HK-2 (cell line): ENCODE data around the gene HIVEP1.
"Not testable (repeated sequence)": the region's sequence is repeated elsewhere in the genome, so short reads cannot be mapped to it uniquely, and the experiment has no call there.

ENCODE experiments used
- DNase-seq: peaks from one replicate; pipeline ENCODE4 v3.0.0-alpha.2; 2018; ENCODE audit not compliant: unreplicated experiment

The HIVEP1 gene

DNA sequence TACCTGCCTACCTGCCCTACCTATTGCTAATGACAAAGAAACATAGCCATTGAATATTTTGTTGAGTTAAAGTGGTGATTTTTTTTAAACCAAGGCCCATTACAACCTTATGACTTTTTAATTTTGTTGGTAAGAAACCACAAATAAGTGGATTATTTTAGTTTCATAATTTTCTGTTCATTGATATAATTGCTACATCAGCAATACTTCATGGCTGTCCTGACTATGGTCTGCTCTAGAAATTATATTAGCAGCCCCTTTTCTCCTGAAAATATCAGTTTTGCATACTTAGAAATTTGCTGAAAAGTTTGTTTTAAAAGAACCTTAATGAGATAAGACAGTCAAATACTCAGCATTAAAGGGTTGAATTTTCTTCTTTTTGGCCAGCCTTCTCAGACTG lies 106.5 kb downstream of the HIVEP1 start:
- no peak for DNase-seq

GRCh38 chr6:12119085-12119588 lies 107.0 kb downstream of the HIVEP1 start:
- DNase-seq, result peak; percentile 14

DNA sequence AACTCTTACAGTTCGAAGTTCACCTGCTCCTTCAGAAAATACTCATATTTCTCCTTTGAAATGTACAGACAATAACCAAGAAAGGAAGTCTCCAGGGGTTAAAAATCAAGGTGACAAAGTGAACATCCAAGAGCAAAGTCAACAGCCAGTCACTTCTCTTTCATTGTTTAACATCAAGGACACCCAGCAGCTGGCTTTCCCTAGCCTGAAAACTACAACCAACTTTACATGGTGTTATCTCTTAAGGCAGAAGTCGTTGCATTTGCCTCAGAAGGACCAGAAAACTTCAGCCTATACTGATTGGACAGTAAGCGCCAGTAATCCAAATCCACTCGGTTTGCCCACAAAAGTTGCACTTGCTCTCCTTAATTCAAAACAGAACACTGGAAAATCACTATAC lies 113.3 kb downstream of the HIVEP1 start:
- DNase-seq, result no peak

- DNase-seq, result no peak
Observed at GRCh38 chr6:12126051-12126450, 113.9 kb downstream of the HIVEP1 start.

DNA sequence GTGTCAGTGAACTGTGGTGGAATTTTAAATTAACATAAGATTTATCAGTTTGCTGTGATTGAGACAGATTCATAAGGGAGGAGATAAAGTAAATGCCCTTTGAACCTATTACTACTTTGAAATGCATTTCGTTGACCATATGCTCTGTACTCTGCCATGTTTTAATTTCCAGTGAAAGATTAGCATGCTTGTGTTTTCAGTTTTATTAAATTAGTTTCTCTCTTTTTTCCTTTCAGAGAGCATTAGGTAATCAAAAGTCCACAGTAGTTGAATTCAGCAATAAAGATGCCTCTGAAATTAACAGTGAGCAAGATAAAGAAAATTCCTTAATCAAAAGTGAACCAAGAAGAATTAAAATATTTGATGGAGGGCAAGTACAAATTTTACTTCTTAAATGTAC lies 117.4 kb downstream of the HIVEP1 start:
- DNase-seq, result no peak

GRCh38 chr6:12132351-12133222 lies 120.5 kb downstream of the HIVEP1 start:
- no peak for DNase-seq

GRCh38 chr6:12134581-12134980 lies 122.5 kb downstream of the HIVEP1 start:
- DNase-seq, result no peak

- no peak for DNase-seq
Observed at GRCh38 chr6:12134991-12135390, 122.9 kb downstream of the HIVEP1 start.

DNA sequence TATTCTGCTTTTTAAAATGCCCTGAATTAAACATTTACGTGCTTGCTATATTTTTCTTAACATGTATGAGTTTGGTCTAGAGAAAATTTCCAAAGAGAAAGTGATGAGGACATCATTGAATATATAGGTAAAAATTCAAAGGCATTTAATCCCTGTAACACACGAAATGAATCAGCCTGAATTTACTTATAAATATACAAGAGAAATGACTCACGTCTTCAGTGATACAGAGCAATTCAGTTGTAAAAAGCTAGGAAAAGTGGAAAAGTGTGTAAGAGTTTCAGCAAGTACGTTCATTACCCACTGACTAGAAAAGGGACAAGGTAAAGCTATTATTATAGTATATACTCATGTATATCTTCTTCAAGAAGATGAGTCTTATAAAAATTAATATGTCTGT lies 124.8 kb downstream of the HIVEP1 start:
- no peak for DNase-seq

DNA sequence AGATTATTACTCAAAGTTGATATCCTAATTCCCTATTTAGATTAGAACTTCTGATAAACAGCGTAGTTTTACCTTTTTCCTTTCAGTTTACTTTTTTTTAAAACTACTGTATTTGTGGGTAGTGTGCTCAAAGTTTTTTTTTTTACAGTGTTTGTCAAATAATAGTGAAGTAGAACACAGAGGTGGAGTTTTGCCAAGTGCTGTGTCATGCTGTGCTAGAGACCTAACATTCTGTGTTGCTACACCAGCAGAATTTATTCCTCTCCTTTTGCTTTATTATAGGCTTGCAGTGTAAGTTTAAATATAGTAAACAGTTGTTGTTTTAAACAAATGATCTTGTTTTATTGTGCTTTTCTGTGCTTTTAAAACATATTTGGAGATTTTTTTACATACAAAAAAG lies 125.4 kb downstream of the HIVEP1 start:
- no peak for DNase-seq

DNA sequence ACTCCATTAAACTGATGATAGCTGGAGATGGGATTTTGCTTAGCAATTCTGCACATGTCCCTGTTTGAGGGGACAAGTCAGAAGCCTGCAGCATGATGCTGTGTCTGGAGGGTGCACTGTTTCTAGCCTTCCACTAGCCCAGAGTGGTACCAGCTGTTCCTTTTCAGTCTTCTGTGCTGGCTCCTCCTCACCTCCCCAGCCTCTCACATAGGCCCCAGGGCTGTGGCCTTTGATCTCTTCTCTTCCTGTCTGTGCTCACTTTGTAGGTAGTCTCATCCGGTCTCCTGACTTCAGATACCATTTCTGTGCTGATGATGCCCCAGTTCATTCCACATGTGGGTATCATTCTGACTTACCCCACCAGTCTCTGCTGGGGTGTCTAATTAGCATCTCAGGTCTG lies 126.3 kb downstream of the HIVEP1 start:
- no peak for DNase-seq

- no peak for DNase-seq
Observed at GRCh38 chr6:12138936-12139335, 126.8 kb downstream of the HIVEP1 start.

DNA sequence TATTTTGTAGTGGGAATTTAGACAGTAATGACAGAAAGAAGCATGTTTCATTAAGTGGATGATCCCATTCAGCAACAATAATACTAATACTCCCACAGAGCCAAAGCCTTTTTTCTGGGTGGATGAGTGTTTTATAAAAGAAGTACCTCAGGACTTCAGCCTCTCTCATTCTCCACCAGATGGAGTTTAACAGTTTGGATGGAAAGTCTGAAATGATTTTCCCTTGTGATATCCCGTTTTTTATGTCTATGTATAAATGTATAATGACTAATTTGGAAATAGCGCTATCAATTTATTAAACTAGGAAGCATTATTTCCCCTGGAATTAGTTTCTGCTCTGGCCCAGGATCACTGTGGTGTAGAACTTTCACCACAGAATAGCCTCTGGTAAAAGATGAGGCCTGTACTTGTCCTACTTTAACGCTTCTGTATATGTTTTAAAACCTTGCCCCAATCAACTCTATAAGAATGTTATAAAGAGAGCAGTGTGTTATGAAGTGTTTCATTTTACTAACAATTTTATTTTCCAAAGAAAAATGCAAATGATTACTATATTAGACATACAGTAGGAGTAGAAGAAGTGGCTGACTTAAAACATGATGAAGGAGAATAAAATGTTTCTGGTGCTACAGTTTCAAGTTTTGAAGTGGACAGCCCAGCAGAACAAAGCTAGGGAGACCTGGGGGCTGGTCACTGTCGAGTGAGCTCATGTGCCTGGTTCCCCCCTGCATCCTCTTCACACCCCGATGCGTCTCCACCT lies 135.6 kb downstream of the HIVEP1 start:
- DNase-seq, result no peak

GRCh38 chr6:12148317-12148801 lies 136.2 kb downstream of the HIVEP1 start:
- DNase-seq, result no peak

DNA sequence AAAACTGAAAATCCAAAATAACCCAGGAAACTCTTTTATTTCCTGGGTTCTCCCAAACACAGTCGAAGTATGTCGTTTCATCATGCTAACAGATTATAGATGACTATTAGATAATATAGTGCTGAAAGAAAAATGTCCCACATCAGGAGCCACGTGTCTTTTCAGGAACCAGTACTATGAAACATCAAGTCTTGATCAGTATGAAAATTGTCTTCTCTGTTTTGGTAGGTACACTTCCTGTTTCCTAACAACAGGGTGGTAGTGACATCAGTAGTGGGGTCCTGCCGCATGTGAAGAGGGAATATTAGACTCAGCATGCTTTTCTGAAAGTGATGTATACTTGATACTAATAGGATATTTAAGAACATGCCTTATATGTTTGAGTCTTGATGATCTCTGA lies 136.7 kb downstream of the HIVEP1 start:
- DNase-seq, result no peak

- DNase-seq, result no peak
Observed at GRCh38 chr6:12149944-12150510, 137.9 kb downstream of the HIVEP1 start.

DNA sequence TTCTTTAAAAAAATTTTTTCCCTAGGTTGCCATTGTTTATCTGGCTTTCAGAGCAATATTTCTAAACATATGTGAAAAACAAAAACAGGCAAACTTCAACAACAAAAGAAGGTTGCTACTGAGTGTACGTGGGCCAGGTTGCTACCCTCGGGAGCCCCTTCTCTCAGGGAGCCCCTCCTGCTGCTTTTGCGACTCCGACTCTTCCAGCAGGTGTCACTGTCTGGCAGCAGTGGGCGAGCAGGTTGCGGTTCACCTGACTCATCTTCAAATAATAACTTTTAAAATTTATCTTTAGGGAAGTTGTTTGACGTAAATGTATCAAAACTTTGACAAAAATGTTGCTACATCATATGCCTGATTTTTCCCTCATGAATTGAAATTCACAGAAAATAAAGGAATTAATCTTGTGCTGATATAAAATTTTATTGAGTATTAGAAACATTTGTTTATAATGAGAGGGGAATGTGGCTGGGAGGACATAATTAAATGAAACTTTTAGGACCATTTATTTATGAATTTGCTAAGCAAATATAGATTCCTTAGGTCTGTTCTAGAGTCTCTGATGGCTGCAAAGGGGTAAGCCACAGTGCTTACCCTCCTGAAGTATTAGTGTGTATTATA lies 138.8 kb downstream of the HIVEP1 start:
- peak; percentile 28 for DNase-seq

- DNase-seq, result no peak
Observed at GRCh38 chr6:12151433-12151820, 139.3 kb downstream of the HIVEP1 start.

DNA sequence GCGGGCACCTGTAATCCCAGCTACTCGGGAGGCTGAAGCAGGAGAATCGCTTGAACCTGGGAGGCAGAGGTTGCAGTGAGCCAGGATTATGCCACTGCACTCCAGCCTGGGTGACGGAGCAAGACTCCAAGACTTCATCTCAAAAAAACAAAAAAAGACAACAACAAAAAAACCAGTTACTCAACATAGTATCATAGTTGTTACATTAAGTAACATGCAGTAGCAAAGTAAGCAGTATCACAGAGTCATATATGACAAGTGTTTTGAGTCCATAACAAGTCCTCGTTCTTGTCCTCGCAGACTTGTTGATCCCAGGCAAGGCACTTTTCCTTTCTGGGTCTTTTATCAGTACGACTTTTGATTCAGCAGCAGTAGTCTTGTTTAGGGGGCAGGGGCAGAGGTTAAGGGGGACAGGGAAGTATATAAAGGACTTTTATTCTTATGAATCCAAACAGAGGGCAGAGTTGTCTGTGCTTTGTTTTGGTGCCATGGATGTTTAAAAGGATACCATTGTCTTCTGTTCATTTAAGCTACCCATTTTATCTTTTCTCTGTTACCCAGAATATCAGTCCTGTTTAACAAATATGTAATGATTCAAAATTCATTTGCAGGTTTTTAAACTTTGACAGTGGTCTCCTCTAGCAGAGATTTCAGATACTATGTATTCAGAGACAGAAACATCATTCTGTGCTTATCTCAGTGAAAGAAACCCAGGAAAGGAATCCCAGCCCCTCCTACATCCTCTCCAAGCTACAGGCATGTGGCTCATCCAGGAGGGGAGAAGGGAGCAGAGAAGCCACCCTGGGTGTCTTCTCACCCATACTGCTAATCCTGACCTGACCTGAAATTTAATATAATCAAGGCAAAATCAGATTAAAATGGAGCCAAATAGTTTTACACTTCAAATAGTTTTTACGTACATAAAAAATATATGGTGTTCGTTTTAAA lies 140.2 kb downstream of the HIVEP1 start:
- DNase-seq, result no peak

DNA sequence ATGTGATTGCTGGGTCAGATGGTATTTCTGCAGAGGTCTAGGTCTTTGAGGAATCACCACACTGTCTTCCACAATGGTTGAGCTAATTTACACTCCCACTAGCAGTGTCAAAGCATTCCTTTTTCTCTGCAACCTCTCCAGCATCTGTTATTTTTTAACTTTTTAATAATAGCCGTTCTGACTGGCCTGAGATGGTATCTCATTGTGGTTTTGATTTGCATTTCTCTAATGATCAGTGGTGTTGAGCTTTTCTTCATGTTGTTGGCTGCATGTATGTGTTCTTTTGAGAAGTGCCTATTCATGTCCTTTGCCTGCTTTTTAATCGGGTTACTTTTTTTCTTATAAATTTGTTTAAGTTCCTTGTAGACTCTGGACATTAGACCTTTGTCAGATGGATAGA lies 143.7 kb downstream of the HIVEP1 start:
- not testable (repeated sequence) for DNase-seq
